Neuronal stem cell (in vitro differentiated cells): ENCODE data around the gene MYO9A.
"Not testable (repeated sequence)": the region's sequence is repeated elsewhere in the genome, so short reads cannot be mapped to it uniquely, and the experiment has no call there.

Source experiments
- DNase-seq: peaks from one replicate; pipeline ENCODE4 v3.0.0-alpha.2; 2013; ENCODE audit warnings: low spot score
- H2AFZ ChIP-seq: one replicate; pipeline ENCODE4 v1.6.1; 2013; ENCODE audit warnings: mild to moderate bottlenecking, low read length, inconsistent platforms
- H2AK5ac ChIP-seq: 2 replicates; pipeline ENCODE4 v1.6.1; 2013; ENCODE audit warnings: low read depth, mild to moderate bottlenecking, inconsistent platforms, low read length, moderate library complexity, mixed read lengths
- H2BK120ac ChIP-seq: 2 replicates; pipeline ENCODE4 v1.6.1; 2013; ENCODE audit warnings: low read depth, mild to moderate bottlenecking, inconsistent platforms, low read length, moderate library complexity, mixed read lengths
- H2BK12ac ChIP-seq: one replicate; pipeline ENCODE4 v1.6.1; 2013; ENCODE audit warnings: low read length, inconsistent platforms
- H2BK15ac ChIP-seq: 2 replicates; pipeline ENCODE4 v1.6.1; 2013; ENCODE audit warnings: mild to moderate bottlenecking, low read length, inconsistent platforms, mixed read lengths
- H2BK5ac ChIP-seq: one replicate; pipeline ENCODE4 v1.6.1; 2013; ENCODE audit warnings: inconsistent platforms, mild to moderate bottlenecking, low read length, moderate library complexity
- H3K14ac ChIP-seq: one replicate; pipeline ENCODE4 v1.6.1; 2013; ENCODE audit warnings: low read length, inconsistent platforms
- H3K18ac ChIP-seq: 2 replicates; pipeline ENCODE4 v1.6.1; 2013; ENCODE audit warnings: low read length, inconsistent platforms
- H3K23ac ChIP-seq: 2 replicates; pipeline ENCODE4 v1.6.1; 2013; ENCODE audit warnings: low read depth, mild to moderate bottlenecking, mixed read lengths, low read length, inconsistent platforms; ENCODE audit not compliant: poor library complexity
- H3K27ac ChIP-seq: replicated peaks from 3 replicates; pipeline ENCODE4 v1.5.1; 2013; ENCODE audit warnings: low read length, inconsistent platforms
- H3K27me3 ChIP-seq, 3 experiments: 2 replicates each; pipeline ENCODE4 v1.6.1; 2013; ENCODE audit warnings: low read length in 3 of 3, mild to moderate bottlenecking in 2 of 3, inconsistent platforms in 1 of 3, low read depth in 1 of 3, mixed read lengths in 1 of 3, moderate library complexity in 1 of 3; ENCODE audit not compliant: control insufficient read depth in 3 of 3, insufficient read depth in 3 of 3
- H3K36me3 ChIP-seq, 2 donors: replicated peaks in 1 of 2; 2 replicates each; pipeline ENCODE4 v1.6.1; 2013; ENCODE audit warnings: low read length in 2 of 2; ENCODE audit not compliant: control insufficient read depth in 2 of 2, insufficient read depth in 2 of 2
- H3K4ac ChIP-seq: 2 replicates; pipeline ENCODE4 v1.6.1; 2013; ENCODE audit warnings: inconsistent platforms, mild to moderate bottlenecking, low read length, moderate library complexity
- H3K4me1 ChIP-seq, 2 donors: 1 replicate in 1 of 2; 2 replicates in 1 of 2; pipeline ENCODE4 v1.6.1; 2013; ENCODE audit warnings: low read length in 2 of 2, low read depth in 1 of 2; ENCODE audit not compliant: control insufficient read depth in 2 of 2, insufficient read depth in 1 of 2
- H3K4me2 ChIP-seq: one replicate; pipeline ENCODE4 v1.6.1; 2013; ENCODE audit warnings: mild to moderate bottlenecking, low read length, inconsistent platforms; ENCODE audit not compliant: insufficient read depth, poor library complexity, severe bottlenecking
- H3K4me3 ChIP-seq, 2 donors: 2 replicates each; pipeline ENCODE4 v1.5.1; 2013; ENCODE audit warnings: low read length in 2 of 2, mild to moderate bottlenecking in 2 of 2, inconsistent platforms in 1 of 2, moderate library complexity in 1 of 2
- H3K79me1 ChIP-seq: one replicate; pipeline ENCODE4 v1.6.1; 2013; ENCODE audit warnings: low read depth, mild to moderate bottlenecking, inconsistent platforms, low read length, moderate library complexity
- H3K9ac ChIP-seq: one replicate; pipeline ENCODE4 v1.6.1; 2013; ENCODE audit warnings: mild to moderate bottlenecking, low read depth, low read length, inconsistent platforms; ENCODE audit not compliant: poor library complexity
- H3K9me3 ChIP-seq, 2 donors: replicated peaks in 1 of 2; 2 replicates each; pipeline versions ENCODE3 to v1.6.1; 2013; ENCODE audit warnings: low read length in 2 of 2, mild to moderate bottlenecking in 2 of 2, inconsistent platforms in 1 of 2, low read depth in 1 of 2, mixed read lengths in 1 of 2, moderate library complexity in 1 of 2; ENCODE audit not compliant: control insufficient read depth in 2 of 2, insufficient read depth in 1 of 2
- H4K8ac ChIP-seq: one replicate; pipeline ENCODE4 v1.6.1; 2013; ENCODE audit warnings: low read depth, mild to moderate bottlenecking, inconsistent platforms, low read length, moderate library complexity
- H4K91ac ChIP-seq: one replicate; pipeline ENCODE4 v1.6.1; 2013; ENCODE audit warnings: low read length, low read depth, mild to moderate bottlenecking, inconsistent platforms; ENCODE audit not compliant: poor library complexity
- WGBS, 2 donors: extraction: QIAGEN DNeasy Blood & Tissue Kit; methylation state at CpG; one replicate each; pipeline ENCODE4 v1.1.7; 2013; ENCODE audit warnings: missing lambda C conversion rate in 2 of 2, mixed read lengths in 1 of 2; ENCODE audit not compliant: insufficient read length in 2 of 2, insufficient replicate concordance in 1 of 2; ENCODE audit errors: extremely low coverage in 2 of 2; 5-methylcytosine and 5-hydroxymethylcytosine counted together

The MYO9A gene

GRCh38 chr15:72056217-72056616 lies 61.7 kb downstream of the MYO9A start:
- not testable (repeated sequence) for H3K14ac ChIP-seq, H3K18ac ChIP-seq, H2BK120ac ChIP-seq, H3K23ac ChIP-seq, H2AFZ ChIP-seq, H2AK5ac ChIP-seq, H2BK15ac ChIP-seq, H4K91ac ChIP-seq, H3K4me3 ChIP-seq, DNase-seq, H3K4me1 ChIP-seq, H3K9ac ChIP-seq, H4K8ac ChIP-seq, H3K27me3 ChIP-seq, H3K27ac ChIP-seq, H2BK12ac ChIP-seq, H3K4me2 ChIP-seq, H2BK5ac ChIP-seq, H3K36me3 ChIP-seq, H3K79me1 ChIP-seq, H3K4ac ChIP-seq
- WGBS, 2 donors, result no CpG with 5 or more reads among the region's 2 CpGs
- peaks cover 4 to 12% of the 10 kb centered on the region in 2 donors for H3K9me3 ChIP-seq

- not testable (repeated sequence) for H4K91ac ChIP-seq, H3K36me3 ChIP-seq, H2AFZ ChIP-seq, H4K8ac ChIP-seq, H2AK5ac ChIP-seq, H2BK12ac ChIP-seq, H3K18ac ChIP-seq, H3K27me3 ChIP-seq, H2BK5ac ChIP-seq, H3K14ac ChIP-seq, H3K4ac ChIP-seq, H3K79me1 ChIP-seq, H3K23ac ChIP-seq, H3K4me2 ChIP-seq, H3K4me3 ChIP-seq, DNase-seq, H2BK15ac ChIP-seq, H3K27ac ChIP-seq, H3K4me1 ChIP-seq, H2BK120ac ChIP-seq, H3K9ac ChIP-seq
- no CpG with 5 or more reads among the region's 7 CpGs for WGBS, 2 donors
- H3K9me3 ChIP-seq, result peaks cover 6 to 12% of the 10 kb centered on the region in 2 donors
These were observed 64.7 kb downstream of the MYO9A start for GRCh38 chr15:72053297-72053696.

- Histone ChIP-seq H3K4ac (no peak overlapping the region), H2BK12ac (no peak overlapping the region), H3K27ac (no peak overlapping the region), H3K27me3 (no peaks in the 10 kb centered on the region), H3K4me2 (no peak overlapping the region), H2BK15ac (no peak overlapping the region), H3K18ac (no peak overlapping the region), H4K91ac (no peak overlapping the region), H3K23ac (no peak overlapping the region), H2BK5ac (no peak overlapping the region), H3K9ac (no peak overlapping the region), H3K14ac (no peak overlapping the region), H3K4me3 (no peak overlapping the region), H2AK5ac (no peak overlapping the region), H3K9me3 (peaks cover 6 to 12% of the 10 kb centered on the region in 2 donors), H2BK120ac (no peak overlapping the region), H2AFZ (no peak overlapping the region), H4K8ac (no peak overlapping the region), H3K36me3 (peaks cover 0 to 8% of the 10 kb centered on the region in 2 donors), H3K79me1 (peaks cover 6% of the 10 kb centered on the region), H3K4me1 (no peaks in the 10 kb centered on the region)
- WGBS, 2 donors, result no CpG with 5 or more reads among the region's 1 CpG
- DNase-seq, result no peak
These were observed 67.2 kb downstream of the MYO9A start for GRCh38 chr15:72050700-72051099.

GRCh38 chr15:72047020-72047419 lies 70.9 kb downstream of the MYO9A start:
- H3K4ac ChIP-seq, result no peak overlapping the region
- no peak overlapping the region for H2AK5ac ChIP-seq
- H3K4me2 ChIP-seq, result no peak overlapping the region
- peaks cover 6% of the 10 kb centered on the region for H3K79me1 ChIP-seq
- no peak overlapping the region for H2BK15ac ChIP-seq
- H3K14ac ChIP-seq, result no peak overlapping the region
- no peak overlapping the region for H4K8ac ChIP-seq
- no peak overlapping the region for H3K9ac ChIP-seq
- H2AFZ ChIP-seq, result no peak overlapping the region
- peaks cover 3 to 7% of the 10 kb centered on the region in 2 donors for H3K9me3 ChIP-seq
- no peak for DNase-seq
- no peak overlapping the region for H3K27ac ChIP-seq
- no peak overlapping the region for H2BK5ac ChIP-seq
- no peak overlapping the region for H3K23ac ChIP-seq
- H3K27me3 ChIP-seq, result no peaks in the 10 kb centered on the region
- no peak overlapping the region for H2BK12ac ChIP-seq
- H2BK120ac ChIP-seq, result no peak overlapping the region
- H3K36me3 ChIP-seq, result peaks cover 0 to 10% of the 10 kb centered on the region in 2 donors
- H3K4me1 ChIP-seq, result no peaks in the 10 kb centered on the region
- no peak overlapping the region for H3K4me3 ChIP-seq
- H3K18ac ChIP-seq, result no peak overlapping the region
- H4K91ac ChIP-seq, result no peak overlapping the region
